Heart left ventricle (tissue), 13 donors: Measurements from ENCODE around the gene ERMAP.

Experiments
- POLR2A ChIP-seq, 2 donors: fragments of 450-650 bp; IDR thresholded peaks; one replicate each; pipeline ENCODE4 v1.6.1; 2017; ENCODE audit warnings: antibody characterized with exemption in 2 of 2, mild to moderate bottlenecking in 2 of 2, moderate library complexity in 2 of 2
- TF ChIP-seq, protein P1 (sequence below), 12 donors: fragments of 200-600 bp; sonication (generic) in 4 of 12; IDR thresholded peaks; one replicate each; pipeline versions ENCODE4 v1.5.0 to v1.8.0; 2018 to 2022; ENCODE audit warnings: antibody characterized with exemption in 12 of 12, mild to moderate bottlenecking in 5 of 12
- donor health status: ischemic (EF 13 %, LVEDD 7.1; RV severe dilation, severe dysfunction).
- donor health status: DM: no; HTN: yes; CAD: no.
- donor health status: DM: no; HTN: no; CAD: no.
- donor health status: ischemic (EF 25% LVEDD 6.9; RV normal size, moderate dysfunction).
- donor health status: ischemic (EF 25% LVEDD 5.7; RV mildly dilated, moderate dysfunction).
- donor health status: ischemic (EF 35%, LVEDD 5.7; RV mildly dilated, moderate dysfunction).
- donor health status: nonischemic (EF 11% LVEDD 7.7; RV severe dilation, severe dysfunction).
- donor health status: DM: yes; HTN: yes; CAD: no.
- donor health status: PGD.
- donor health status: ischemic (EF 29% LVEDD 5.4; RV normal size, mild dysfunction).
- donor health status: nonischemic (EF 23%, LVEDD 6.1; RV moderate dilation, normal function).

DNA sequence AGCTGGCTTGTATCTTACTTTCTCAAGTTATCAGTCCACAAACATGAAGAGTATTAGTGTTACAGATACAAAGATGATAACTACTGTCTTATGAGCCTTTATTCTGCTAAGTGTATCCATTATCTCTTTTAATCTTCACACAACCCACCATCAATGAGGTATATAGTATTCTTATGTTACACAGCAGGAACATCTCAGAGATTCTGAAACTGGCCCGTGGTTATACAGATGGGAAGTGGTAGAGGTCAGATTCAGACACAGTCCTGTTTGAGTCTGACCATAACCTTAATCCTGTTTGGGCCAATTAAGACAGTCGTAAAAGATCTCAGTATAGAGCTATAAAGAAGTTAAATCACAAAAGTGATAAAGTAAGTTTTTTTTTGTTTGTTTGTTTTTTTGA lies 37.2 kb upstream of the ERMAP start:
- TF ChIP-seq, protein P1, sequence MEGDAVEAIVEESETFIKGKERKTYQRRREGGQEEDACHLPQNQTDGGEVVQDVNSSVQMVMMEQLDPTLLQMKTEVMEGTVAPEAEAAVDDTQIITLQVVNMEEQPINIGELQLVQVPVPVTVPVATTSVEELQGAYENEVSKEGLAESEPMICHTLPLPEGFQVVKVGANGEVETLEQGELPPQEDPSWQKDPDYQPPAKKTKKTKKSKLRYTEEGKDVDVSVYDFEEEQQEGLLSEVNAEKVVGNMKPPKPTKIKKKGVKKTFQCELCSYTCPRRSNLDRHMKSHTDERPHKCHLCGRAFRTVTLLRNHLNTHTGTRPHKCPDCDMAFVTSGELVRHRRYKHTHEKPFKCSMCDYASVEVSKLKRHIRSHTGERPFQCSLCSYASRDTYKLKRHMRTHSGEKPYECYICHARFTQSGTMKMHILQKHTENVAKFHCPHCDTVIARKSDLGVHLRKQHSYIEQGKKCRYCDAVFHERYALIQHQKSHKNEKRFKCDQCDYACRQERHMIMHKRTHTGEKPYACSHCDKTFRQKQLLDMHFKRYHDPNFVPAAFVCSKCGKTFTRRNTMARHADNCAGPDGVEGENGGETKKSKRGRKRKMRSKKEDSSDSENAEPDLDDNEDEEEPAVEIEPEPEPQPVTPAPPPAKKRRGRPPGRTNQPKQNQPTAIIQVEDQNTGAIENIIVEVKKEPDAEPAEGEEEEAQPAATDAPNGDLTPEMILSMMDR (IDR thresholded peaks at IDR 0.05) = no peak
- TF ChIP-seq POLR2A (IDR thresholded peaks at IDR 0.05) = no peak
